G401.6 (cell line): ENCODE measurements around the gene GBGT1.
"Not testable (repeated sequence)": the region's sequence is repeated elsewhere in the genome, so short reads cannot be mapped to it uniquely, and the experiment has no call there.

Experiments used
- FAIRE-seq: peaks from 2 replicates; lab custom pipeline; 2012; peaks lifted over from hg19 to GRCh38; lab: Jason Lieb, UNC

The GBGT1 gene

DNA sequence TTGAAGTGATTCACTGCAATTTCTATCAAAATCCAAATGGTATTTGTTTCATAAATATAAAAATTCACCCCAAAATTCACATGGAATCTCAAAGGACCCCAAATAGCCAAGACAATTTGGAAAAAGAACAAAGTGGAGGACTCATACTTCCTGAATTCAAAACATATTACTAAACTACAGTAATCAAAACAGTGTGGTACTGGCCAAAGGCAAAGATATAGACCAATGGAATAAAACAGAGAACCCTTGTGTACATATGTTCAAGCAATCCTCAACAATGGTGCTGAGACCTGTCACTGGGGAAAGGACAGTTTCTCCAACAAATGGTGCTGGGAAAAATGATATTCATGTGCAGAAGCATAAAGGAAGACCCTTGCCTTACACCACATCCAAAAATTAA is 31.3 kb upstream of the GBGT1 start:
- no peak for FAIRE-seq

DNA sequence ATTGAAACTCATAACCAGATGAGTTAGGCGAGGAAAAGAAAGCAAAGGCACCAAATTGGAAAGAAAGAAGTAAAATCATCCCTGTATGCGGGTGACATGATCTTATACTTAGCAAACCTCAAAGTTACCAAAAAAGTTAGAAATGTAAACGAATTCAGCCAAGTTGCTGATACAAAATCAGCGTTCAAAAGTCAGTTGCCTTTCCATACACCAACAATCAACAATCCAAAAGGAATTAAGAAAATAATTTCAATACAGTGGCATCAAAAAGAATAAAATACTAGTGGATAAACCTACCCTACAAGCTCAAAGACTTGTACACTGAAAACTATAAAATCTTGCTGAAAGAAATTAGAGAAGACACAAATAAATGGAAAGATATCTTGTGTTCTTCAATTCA is 30.9 kb upstream of the GBGT1 start:
- no peak for FAIRE-seq

- no peak for FAIRE-seq
Observed at GRCh38 chr9:133191989-133192388, 28.3 kb upstream of the GBGT1 start.

- no peak for FAIRE-seq
Observed at GRCh38 chr9:133189826-133190225, 26.1 kb upstream of the GBGT1 start.

- FAIRE-seq = no peak
Observed at GRCh38 chr9:133188843-133189180, 25.1 kb upstream of the GBGT1 start.

DNA sequence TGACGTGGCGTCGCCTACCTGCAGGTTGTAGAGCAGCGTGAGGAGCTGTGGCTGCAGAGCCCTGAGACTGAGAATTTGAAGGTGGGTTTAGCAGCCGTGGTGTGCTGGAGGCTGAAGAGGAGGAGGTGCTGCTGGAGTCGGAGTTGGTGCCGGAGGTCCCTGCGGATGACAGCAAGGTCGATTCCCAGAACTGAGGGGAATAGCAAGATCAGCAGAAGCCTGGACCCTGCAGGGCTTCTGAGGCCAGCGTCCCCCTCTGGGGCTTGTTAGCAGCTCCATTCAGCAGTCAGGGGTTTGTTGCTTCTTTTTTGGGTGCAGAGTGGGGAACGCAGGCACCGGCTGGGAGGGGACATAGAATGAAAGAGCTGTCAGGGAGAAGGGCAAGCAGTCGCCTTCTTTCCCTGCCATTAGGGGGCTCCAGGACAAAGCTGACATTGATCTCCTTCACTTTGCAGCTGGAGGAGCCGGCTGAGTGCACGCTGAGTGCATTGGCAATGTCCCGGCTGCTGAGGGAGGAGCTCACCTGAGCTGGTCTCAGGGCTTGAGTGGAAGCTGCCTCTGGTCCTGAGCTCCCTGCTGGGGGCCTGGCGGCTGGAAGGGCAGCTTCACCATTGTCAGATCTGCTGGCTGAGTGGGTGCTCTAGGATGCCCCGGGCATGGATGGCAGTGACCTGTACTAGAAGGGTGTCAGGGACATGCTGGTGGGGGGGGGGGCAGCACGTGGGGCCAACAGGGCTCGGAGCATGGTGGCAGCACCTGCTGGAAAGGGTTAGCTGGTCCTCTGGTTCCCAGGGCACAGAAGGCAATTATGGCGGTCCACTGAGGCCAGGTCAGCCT is 24.5 kb upstream of the GBGT1 start:
- no peak for FAIRE-seq

GRCh38 chr9:133187561-133188005 is 23.9 kb upstream of the GBGT1 start:
- FAIRE-seq = no peak

DNA sequence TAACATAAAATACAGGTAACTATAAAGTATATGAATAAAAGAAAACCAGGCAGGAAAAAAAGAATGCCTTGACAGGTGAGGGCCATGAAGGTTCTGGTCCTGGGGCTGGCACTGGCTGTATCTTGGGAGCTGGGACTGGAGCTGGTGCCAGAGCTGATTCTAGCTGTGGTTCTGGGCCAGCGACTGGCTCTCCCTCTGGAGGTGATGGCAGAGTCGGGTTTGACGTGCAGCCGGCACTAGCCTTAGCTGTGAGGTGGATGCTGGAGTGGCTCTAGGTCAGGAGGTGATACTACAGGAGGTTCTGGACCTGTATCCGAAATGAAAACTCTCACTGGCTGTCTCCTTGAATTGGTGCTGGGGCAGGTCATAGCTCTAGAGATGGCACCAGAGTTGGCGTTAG is 23.0 kb upstream of the GBGT1 start:
- no peak for FAIRE-seq

DNA sequence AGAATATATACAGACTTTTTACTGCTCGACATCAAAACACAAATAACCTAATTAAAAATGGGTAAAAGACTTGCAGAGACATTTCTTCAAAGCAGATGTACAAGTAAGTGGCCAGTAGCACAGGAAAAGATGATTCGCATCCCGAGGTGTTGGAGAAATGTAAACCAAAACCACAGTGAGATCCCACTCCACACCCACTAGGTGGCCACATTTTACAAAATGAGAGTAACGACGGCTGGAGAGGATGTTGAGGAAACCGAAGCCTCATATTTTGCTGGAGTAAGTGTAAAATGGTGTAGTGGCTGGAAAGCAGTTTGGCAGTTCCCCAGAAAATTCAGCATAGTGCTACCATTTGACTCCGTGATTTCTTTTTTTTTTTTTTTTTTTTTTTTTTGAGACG is 21.3 kb upstream of the GBGT1 start:
- FAIRE-seq = peak; percentile 69

DNA sequence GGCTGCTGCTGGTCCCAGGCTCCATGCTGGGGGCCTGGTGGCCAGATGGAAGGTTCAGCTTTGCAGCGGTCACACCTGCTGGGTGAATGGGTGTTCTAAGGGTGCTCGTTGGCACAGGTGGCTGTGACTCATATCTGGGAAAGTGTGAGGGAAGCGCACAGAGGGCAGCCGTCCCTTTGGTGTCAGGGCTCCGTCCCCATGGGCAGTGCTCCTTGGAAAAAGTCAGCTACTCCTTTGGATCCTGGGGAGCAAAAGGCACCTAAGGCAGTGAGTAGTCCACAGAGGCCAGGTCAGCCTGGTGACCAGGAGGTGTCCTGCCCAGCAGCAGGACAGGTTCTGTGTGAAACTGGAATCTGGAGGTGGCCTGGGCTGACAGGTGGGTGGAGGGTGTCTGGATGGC is 18.4 kb upstream of the GBGT1 start:
- FAIRE-seq = no peak

- FAIRE-seq = no peak
Observed at GRCh38 chr9:133181561-133181960, 17.8 kb upstream of the GBGT1 start.

- no peak for FAIRE-seq
Observed at GRCh38 chr9:133180953-133181352, 17.2 kb upstream of the GBGT1 start.

DNA sequence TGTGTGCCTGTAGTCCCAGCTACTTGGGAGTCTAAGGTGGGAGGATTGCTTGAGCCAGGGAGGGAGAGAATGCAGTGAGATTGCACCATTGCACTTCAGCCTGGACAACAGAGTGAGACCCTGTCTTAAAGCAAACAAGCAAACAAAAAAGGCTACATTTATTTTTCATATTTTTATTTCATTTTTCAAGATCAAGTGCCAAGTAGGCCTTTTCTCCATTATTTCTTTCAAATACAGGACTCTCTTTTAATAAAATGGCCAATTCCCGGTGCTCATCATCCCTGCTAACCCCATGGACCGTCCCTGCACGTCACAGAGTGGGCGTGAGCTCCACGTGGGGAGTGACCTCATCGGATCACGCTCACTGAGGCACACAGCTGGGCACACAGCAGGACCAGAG is 9.3 kb upstream of the GBGT1 start:
- no peak for FAIRE-seq

DNA sequence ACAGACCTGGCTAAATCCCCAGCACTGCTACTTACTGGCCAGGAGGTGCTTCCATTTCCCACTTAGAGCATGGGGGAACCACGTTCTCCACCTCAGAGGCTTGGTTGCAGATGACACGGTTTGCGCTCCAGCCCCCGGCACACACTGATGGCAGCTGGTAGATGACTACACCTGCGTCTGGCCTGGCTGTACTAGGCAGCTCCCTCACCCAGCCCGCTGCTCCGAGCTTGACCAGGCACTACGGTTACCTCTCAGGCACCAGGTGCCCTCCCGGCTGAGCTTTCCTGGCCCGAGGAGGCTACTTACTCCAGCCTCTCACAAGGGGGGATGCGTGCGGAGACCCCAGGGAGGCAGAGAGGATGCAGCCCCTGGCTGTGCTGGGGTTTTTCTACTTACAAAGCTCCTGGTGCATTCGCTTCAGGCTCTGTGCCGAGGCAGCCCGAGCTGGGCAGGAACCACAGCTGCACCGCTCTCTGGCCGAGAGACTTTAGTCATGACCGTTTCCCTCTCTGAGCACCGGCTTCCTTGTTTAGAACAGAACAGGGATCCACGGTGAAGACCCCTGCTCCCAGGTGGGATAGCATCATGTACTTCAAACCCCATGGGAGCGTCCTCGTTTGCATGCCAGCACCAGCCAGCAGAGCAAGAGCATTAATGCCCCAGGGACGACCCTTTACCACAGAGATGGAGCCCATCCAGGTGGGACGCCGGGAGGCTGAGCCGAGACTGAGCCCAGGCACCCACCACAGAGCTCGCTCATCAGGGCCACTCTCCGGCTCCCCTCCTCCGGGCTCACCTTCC is 7.6 kb upstream of the GBGT1 start:
- no peak for FAIRE-seq

GRCh38 chr9:133170716-133171115 is 7.0 kb upstream of the GBGT1 start:
- no peak for FAIRE-seq

DNA sequence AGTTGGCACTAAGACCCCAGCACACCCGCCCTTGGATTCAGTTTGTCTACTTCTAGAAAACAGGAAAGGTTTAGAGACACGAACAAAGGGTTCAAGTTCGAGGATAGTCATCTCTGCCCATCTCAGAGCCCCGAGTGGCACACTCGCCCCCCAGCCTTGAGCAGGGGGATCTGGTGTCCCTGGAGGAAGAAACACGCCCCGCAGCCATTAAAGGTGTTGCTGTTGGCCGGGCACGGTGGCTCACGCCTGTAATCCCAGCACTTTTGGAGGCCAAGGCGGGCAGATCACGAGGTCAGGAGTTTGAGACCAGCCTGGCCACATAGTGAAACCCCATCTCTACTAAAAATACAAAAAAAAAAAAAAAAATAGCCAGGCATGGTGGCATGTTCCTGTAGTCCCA is 6.0 kb upstream of the GBGT1 start:
- not testable (repeated sequence) for FAIRE-seq

- FAIRE-seq = no peak
Observed at GRCh38 chr9:133169102-133169501, 5.4 kb upstream of the GBGT1 start.

GRCh38 chr9:133168432-133168831 is 4.7 kb upstream of the GBGT1 start:
- no peak for FAIRE-seq

DNA sequence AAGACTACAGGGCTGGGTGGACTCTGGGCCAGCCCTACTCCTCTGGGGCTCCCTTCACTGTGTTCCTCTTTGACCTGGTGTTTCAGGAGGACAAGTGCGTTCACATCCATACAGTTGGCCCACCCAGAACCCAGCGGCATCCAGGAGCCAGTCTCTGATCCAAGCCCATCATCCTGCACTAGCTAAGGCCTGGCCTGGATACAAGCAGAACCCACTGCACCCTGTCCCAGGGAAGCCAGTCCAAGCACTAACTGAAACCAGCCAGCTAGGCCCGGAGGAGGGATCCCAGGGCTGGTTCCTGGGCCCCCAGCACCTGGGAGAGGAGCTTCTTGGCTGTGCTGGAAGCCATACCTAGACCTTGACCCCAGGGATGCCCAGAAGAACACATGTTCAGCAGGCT is 4.1 kb upstream of the GBGT1 start:
- FAIRE-seq = no peak

DNA sequence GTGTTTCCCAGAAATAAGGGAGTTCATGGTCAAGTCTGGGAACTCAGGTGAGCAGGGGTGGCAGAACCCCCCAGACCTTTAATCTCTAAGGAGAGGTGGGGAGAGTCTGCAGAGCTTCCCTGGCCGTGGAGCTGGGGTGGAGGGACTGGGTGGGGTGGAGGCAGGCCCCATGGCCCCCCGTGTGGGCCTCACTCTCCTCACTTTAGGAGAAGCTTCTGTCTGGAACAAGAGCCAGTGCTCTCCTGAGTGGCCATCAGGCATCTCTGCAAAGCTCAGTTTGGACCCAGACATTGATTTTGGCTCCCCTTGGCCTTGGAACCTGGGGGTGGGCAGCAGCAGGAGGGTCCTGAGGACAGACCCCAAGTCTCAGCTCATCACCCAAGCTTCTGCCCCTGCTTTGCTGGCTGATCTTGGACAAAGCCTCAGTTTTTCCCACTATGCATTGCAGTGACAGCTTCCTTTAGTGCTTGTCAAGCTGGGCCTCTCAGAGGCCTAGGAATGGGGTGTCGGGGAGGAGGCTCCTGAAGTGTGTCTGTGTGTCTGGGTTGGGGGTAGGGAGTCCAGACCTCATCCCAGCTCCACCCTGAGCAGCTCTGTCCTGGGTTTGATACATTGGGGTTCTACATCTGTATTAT is 3.5 kb upstream of the GBGT1 start:
- no peak for FAIRE-seq

DNA sequence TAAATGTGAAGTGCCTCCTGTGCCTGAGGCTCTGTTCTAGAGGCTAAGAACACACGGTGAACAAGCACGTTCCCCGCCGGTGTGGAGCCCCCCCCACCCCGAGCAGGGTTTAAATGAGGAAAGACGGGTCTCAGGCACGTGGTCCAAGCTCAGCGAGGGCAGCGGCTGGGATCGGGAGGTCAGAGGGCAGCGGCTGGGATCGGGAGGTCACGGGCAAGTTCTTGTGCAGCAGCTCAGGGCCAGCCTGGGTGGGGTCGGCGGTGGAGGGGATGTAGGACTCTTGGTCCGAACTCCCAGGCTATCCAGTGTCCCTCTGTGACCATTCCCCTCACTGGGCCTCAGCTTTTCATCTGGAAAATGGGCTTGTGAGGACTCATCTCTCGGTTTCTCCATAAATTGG is 2.7 kb upstream of the GBGT1 start:
- no peak for FAIRE-seq

DNA sequence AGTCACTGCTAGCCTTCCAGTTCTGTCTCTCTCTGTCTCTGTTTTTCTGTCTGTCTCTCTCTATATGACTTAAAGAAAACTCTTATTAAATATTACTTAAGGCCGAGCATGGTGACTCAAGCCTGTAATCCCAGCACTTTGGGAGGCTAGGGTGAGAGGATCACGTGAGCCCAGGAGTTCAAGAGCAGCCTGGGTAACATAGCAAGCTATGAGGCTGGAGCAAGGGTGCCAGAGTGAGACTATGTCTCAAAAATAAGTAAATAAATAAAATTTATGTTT is 1.7 kb upstream of the GBGT1 start:
- FAIRE-seq = no peak

- no peak for FAIRE-seq
Observed at GRCh38 chr9:133164191-133164590, 477 bp upstream of the GBGT1 start.
